Liver (tissue), 3 donors: ENCODE data around the gene FBF1.

Source experiments
- CTCF ChIP-seq: fragments of 150-350 bp; IDR thresholded peaks from 2 replicates; pipeline ENCODE4 v1.5.1; 2017; ENCODE audit warnings: improper control_type of control experiment, low read depth, low read length; ENCODE audit not compliant: missing input control
- EGR1 ChIP-seq, 2 donors: IDR thresholded peaks; 2 replicates each; pipeline ENCODE4 v1.6.1; 2016 to 2018; ENCODE audit warnings: antibody characterized with exemption in 2 of 2, low read depth in 2 of 2
- SP1 ChIP-seq: IDR thresholded peaks from 2 replicates; pipeline ENCODE4 v1.6.1; 2018; ENCODE audit warnings: antibody characterized with exemption, mild to moderate bottlenecking
- TAF1 ChIP-seq: conservative IDR thresholded peaks from 2 replicates; pipeline ENCODE4 v1.6.1; 2016; ENCODE audit warnings: antibody characterized with exemption, mild to moderate bottlenecking
- YY1 ChIP-seq: IDR thresholded peaks from 2 replicates; pipeline ENCODE4 v1.6.1; 2016; ENCODE audit warnings: antibody characterized with exemption, mild to moderate bottlenecking
- TF ChIP-seq, protein P1 (sequence below): IDR thresholded peaks from 2 replicates; pipeline ENCODE4 v1.6.1; 2016; ENCODE audit warnings: antibody characterized with exemption, mild to moderate bottlenecking
- donor health status: healthy.
- donor health status: healthy.

DNA sequence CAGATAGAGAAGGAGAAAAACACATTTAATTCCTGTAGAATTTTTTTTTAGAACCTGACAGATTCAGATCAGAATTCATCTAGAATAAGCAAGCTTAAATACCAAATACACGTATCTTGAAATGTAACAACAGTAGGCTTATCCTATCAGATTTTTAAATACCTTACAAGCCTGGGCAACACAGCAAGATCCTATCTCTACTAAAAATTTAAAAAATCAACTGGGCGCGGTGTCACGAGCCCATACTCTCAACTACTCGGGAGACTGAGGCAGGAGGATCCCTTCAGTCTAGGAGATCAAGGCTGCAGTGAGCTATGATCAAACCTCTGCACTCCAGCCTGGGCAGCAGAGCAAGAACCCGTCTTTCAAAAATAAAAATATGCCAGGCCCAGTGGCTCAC is 24.6 kb upstream of the FBF1 start:
- no peak for TF ChIP-seq CTCF
- no peak for TF ChIP-seq YY1
- no peak for TF ChIP-seq TAF1
- no peak for TF ChIP-seq SP1
- TF ChIP-seq EGR1 (IDR thresholded peaks at IDR 0.05; ENCODE audit: low read depth in 2 of 2): no peak
- TF ChIP-seq, protein P1, sequence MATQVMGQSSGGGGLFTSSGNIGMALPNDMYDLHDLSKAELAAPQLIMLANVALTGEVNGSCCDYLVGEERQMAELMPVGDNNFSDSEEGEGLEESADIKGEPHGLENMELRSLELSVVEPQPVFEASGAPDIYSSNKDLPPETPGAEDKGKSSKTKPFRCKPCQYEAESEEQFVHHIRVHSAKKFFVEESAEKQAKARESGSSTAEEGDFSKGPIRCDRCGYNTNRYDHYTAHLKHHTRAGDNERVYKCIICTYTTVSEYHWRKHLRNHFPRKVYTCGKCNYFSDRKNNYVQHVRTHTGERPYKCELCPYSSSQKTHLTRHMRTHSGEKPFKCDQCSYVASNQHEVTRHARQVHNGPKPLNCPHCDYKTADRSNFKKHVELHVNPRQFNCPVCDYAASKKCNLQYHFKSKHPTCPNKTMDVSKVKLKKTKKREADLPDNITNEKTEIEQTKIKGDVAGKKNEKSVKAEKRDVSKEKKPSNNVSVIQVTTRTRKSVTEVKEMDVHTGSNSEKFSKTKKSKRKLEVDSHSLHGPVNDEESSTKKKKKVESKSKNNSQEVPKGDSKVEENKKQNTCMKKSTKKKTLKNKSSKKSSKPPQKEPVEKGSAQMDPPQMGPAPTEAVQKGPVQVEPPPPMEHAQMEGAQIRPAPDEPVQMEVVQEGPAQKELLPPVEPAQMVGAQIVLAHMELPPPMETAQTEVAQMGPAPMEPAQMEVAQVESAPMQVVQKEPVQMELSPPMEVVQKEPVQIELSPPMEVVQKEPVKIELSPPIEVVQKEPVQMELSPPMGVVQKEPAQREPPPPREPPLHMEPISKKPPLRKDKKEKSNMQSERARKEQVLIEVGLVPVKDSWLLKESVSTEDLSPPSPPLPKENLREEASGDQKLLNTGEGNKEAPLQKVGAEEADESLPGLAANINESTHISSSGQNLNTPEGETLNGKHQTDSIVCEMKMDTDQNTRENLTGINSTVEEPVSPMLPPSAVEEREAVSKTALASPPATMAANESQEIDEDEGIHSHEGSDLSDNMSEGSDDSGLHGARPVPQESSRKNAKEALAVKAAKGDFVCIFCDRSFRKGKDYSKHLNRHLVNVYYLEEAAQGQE: no peak
